HEK293 (cell line): ENCODE measurements around the gene HOXC11.

Source experiments
- CTCF ChIA-PET: fragments of 350-600 bp; formaldehyde crosslinking; extraction: SDS; loops from one replicate; lab custom pipeline; 2021; ENCODE audit warnings: antibody characterized with exemption; lab: Yijun Ruan, JAX
- POLR2A ChIA-PET: fragments of 300-600 bp; formaldehyde crosslinking; extraction: SDS; loops from one replicate; lab custom pipeline; 2020; ENCODE audit warnings: antibody characterized with exemption, inconsistent platforms; lab: Yijun Ruan, JAX
- H3K27ac ChIP-seq: fragments of 200-500 bp; sonication (Bioruptor generic); 2 replicates; pipeline ENCODE4 v1.5.1; 2014; ENCODE audit warnings: low read depth, low read length, control low read depth, inconsistent platforms; ENCODE audit errors: extremely low read depth
- H3K36me3 ChIP-seq, 2 experiments: fragments of 200-500 bp in 1 of 2; sonication (Bioruptor generic) in 1 of 2; 1 replicate in 1 of 2; 2 replicates in 1 of 2; pipeline ENCODE4 v1.5.1; 2014 to 2017; ENCODE audit warnings: inconsistent platforms in 2 of 2, low read length in 2 of 2; ENCODE audit not compliant: control insufficient read depth in 2 of 2, insufficient read depth in 1 of 2
- H3K4me1 ChIP-seq: fragments of 200-500 bp; sonication (Bioruptor generic); 2 replicates; pipeline ENCODE4 v1.5.1; 2014; ENCODE audit warnings: mild to moderate bottlenecking, low read length, inconsistent platforms; ENCODE audit not compliant: control insufficient read depth, insufficient read depth
- H3K4me3 ChIP-seq: 2 replicates; pipeline ENCODE4 v1.5.1; 2011; ENCODE audit warnings: low read depth, mild to moderate bottlenecking, control low read depth, low read length, moderate library complexity
- H3K9me3 ChIP-seq: fragments of 200-500 bp; sonication (Bioruptor generic); 2 replicates; pipeline ENCODE4 v1.5.1; 2014; ENCODE audit warnings: low read depth, low read length, inconsistent platforms; ENCODE audit not compliant: control insufficient read depth, insufficient read depth
- GLIS1 ChIP-seq: fragments of 450-650 bp; formaldehyde crosslinking; IDR thresholded peaks from 2 replicates; pipeline ENCODE4 v1.5.1; 2016; ENCODE audit warnings: missing biosample characterization, missing genetic modification characterization
- HOXA7 ChIP-seq: sonication (generic); formaldehyde crosslinking; IDR thresholded peaks from 2 replicates; pipeline ENCODE4 v1.8.1; 2022; ENCODE audit warnings: missing genetic modification reagents, borderline replicate concordance
- KLF16 ChIP-seq: fragments of 450-650 bp; formaldehyde crosslinking; IDR thresholded peaks from 2 replicates; pipeline ENCODE4 v1.5.1; 2017; ENCODE audit warnings: missing biosample characterization, missing genetic modification characterization
- PRDM4 ChIP-seq: fragments of 450-650 bp; formaldehyde crosslinking; IDR thresholded peaks from 2 replicates; pipeline ENCODE4 v1.5.1; 2017; ENCODE audit warnings: missing biosample characterization, missing genetic modification characterization
- YY1 ChIP-seq: fragments of 450-650 bp; formaldehyde crosslinking; IDR thresholded peaks from 2 replicates; pipeline ENCODE4 v1.5.1; 2018; ENCODE audit warnings: missing biosample characterization, missing genetic modification characterization
- ZBTB20 ChIP-seq: fragments of 450-650 bp; formaldehyde crosslinking; IDR thresholded peaks from 2 replicates; pipeline ENCODE4 v1.5.1; 2016; ENCODE audit warnings: missing biosample characterization, missing genetic modification characterization
- ZBTB6 ChIP-seq: fragments of 450-650 bp; formaldehyde crosslinking; IDR thresholded peaks from 2 replicates; pipeline ENCODE4 v1.5.1; 2017; ENCODE audit warnings: missing biosample characterization, missing genetic modification characterization
- ZNF121 ChIP-seq: fragments of 450-650 bp; formaldehyde crosslinking; IDR thresholded peaks from 2 replicates; pipeline ENCODE4 v1.5.1; 2016; ENCODE audit warnings: missing biosample characterization, missing genetic modification characterization
- ZNF133 ChIP-seq: fragments of 450-650 bp; formaldehyde crosslinking; IDR thresholded peaks from 2 replicates; pipeline ENCODE4 v1.5.1; 2016; ENCODE audit warnings: missing biosample characterization, missing genetic modification characterization
- ZNF16 ChIP-seq: fragments of 450-650 bp; formaldehyde crosslinking; IDR thresholded peaks from 2 replicates; pipeline ENCODE4 v1.5.1; 2016; ENCODE audit warnings: low read depth, missing biosample characterization, missing genetic modification characterization
- ZNF18 ChIP-seq: fragments of 450-650 bp; formaldehyde crosslinking; IDR thresholded peaks from 2 replicates; pipeline ENCODE4 v1.5.1; 2016; ENCODE audit warnings: missing biosample characterization, missing genetic modification characterization
- ZNF211 ChIP-seq: fragments of 450-650 bp; formaldehyde crosslinking; IDR thresholded peaks from 2 replicates; pipeline ENCODE4 v1.5.1; 2016; ENCODE audit warnings: low read depth, missing biosample characterization, missing genetic modification characterization
- ZNF239 ChIP-seq: fragments of 450-650 bp; formaldehyde crosslinking; IDR thresholded peaks from 2 replicates; pipeline ENCODE4 v1.5.1; 2016; ENCODE audit warnings: missing biosample characterization, missing genetic modification characterization
- ZNF24 ChIP-seq: fragments of 450-650 bp; formaldehyde crosslinking; IDR thresholded peaks from 2 replicates; pipeline ENCODE4 v1.5.1; 2016; ENCODE audit warnings: missing biosample characterization, missing genetic modification characterization
- ZNF324 ChIP-seq: fragments of 450-650 bp; formaldehyde crosslinking; IDR thresholded peaks from 2 replicates; pipeline ENCODE4 v1.5.1; 2016; ENCODE audit warnings: missing biosample characterization, missing genetic modification characterization
- ZNF366 ChIP-seq: fragments of 450-650 bp; formaldehyde crosslinking; conservative IDR thresholded peaks from 2 replicates; pipeline ENCODE4 v1.5.1; 2016; ENCODE audit warnings: missing biosample characterization, missing genetic modification characterization
- ZNF37A ChIP-seq: fragments of 450-650 bp; IDR thresholded peaks from 2 replicates; pipeline ENCODE4 v1.5.1; 2018; ENCODE audit warnings: missing biosample characterization, missing genetic modification characterization
- ZNF391 ChIP-seq: fragments of 450-650 bp; formaldehyde crosslinking; IDR thresholded peaks from 2 replicates; pipeline ENCODE4 v1.5.1; 2016; ENCODE audit warnings: low read depth, missing biosample characterization, missing genetic modification characterization, borderline replicate concordance
- ZNF416 ChIP-seq: fragments of 450-650 bp; formaldehyde crosslinking; IDR thresholded peaks from 2 replicates; pipeline ENCODE4 v1.5.1; 2016; ENCODE audit warnings: missing biosample characterization, missing genetic modification characterization
- ZNF518A ChIP-seq: fragments of 450-650 bp; formaldehyde crosslinking; conservative IDR thresholded peaks from 2 replicates; pipeline ENCODE4 v1.5.1; 2016; ENCODE audit warnings: low read depth, missing biosample characterization, missing genetic modification characterization
- ZNF549 ChIP-seq: fragments of 450-650 bp; IDR thresholded peaks from 2 replicates; pipeline ENCODE4 v1.5.1; 2018; ENCODE audit warnings: missing biosample characterization, missing genetic modification characterization, mild to moderate bottlenecking, inconsistent platforms, moderate library complexity
- ZNF596 ChIP-seq: fragments of 450-650 bp; IDR thresholded peaks from 2 replicates; pipeline ENCODE4 v1.5.0; 2018; ENCODE audit warnings: missing biosample characterization, mild to moderate bottlenecking, missing genetic modification characterization, moderate library complexity
- ZNF600 ChIP-seq: fragments of 450-650 bp; formaldehyde crosslinking; IDR thresholded peaks from 2 replicates; pipeline ENCODE4 v1.5.1; 2016; ENCODE audit warnings: missing biosample characterization, missing genetic modification characterization
- ZNF621 ChIP-seq: fragments of 450-650 bp; formaldehyde crosslinking; IDR thresholded peaks from 2 replicates; pipeline ENCODE4 v1.5.1; 2017; ENCODE audit warnings: missing biosample characterization, missing genetic modification characterization
- ZXDB ChIP-seq: fragments of 450-650 bp; formaldehyde crosslinking; IDR thresholded peaks from 2 replicates; pipeline ENCODE4 v1.5.1; 2016; ENCODE audit warnings: missing biosample characterization, missing genetic modification characterization

Gene HOXC11

GRCh38 chr12:53961025-53961761 is 11.7 kb upstream of the HOXC11 start:
- H3K4me3 ChIP-seq, result no peak overlapping the region
- no peak overlapping the region for H3K27ac ChIP-seq
- peaks cover 30% of the 10 kb centered on the region for H3K4me1 ChIP-seq
- ChIA-PET POLR2A (no interaction called here), CTCF (interaction anchor here (0.7 kb wide), 1 partner anchor 9 kb away, joined by 3 read pairs; no protein-coding TSS in a partner anchor)
- H3K36me3 ChIP-seq, result peaks cover 0 to 8% of the 10 kb centered on the region in 2 experiments; a peak in 1 of 3 replicates
- no peak for TF ChIP-seq ZNF596 (tag by site-specific recombination)
- no peak for TF ChIP-seq YY1 (tag by site-specific recombination)
- H3K9me3 ChIP-seq, result no peaks in the 10 kb centered on the region

- Histone ChIP-seq H3K4me3 (no peak overlapping the region), H3K27ac (peak overlapping the region; percentile 96; the same call in 1 of the 2 replicates), H3K36me3 (peaks cover 0 to 8% of the 10 kb centered on the region in 2 experiments; a peak in 1 of 3 replicates), H3K9me3 (no peaks in the 10 kb centered on the region), H3K4me1 (peaks cover 47% of the 10 kb centered on the region)
- ChIA-PET CTCF (interaction anchor here (0.5 to 1.4 kb wide), 2 partner anchors 198 to 216 kb away, joined by 4 read pairs; no protein-coding TSS in a partner anchor), POLR2A (no interaction called here)
- TF ChIP-seq ZNF518A (no peak), ZNF16 (tag by site-specific recombination) (no peak), ZNF211 (tag by site-specific recombination) (no peak), PRDM4 (no peak), ZNF121 (tag by site-specific recombination) (no peak), ZNF549 (no peak), ZNF24 (tag by site-specific recombination) (no peak), ZNF324 (peak; percentile 19; the same call in 1 of the 2 replicates), ZNF366 (no peak), ZNF133 (tag by site-specific recombination) (no peak), ZNF391 (tag by site-specific recombination) (no peak), HOXA7 (CRISPR knock-in tag) (no peak), ZNF416 (tag by site-specific recombination) (no peak), ZNF621 (tag by site-specific recombination) (no peak), ZNF239 (no peak), KLF16 (tag by site-specific recombination) (no peak), ZBTB6 (tag by site-specific recombination) (peak; percentile 52; the same call in 1 of the 2 replicates), ZNF18 (tag by site-specific recombination) (no peak), ZXDB (no peak), GLIS1 (tag by site-specific recombination) (no peak), ZBTB20 (tag by site-specific recombination) (0 out of 2 replicates have a peak, but pooled peaks have one; percentile 11), ZNF600 (tag by site-specific recombination) (peak; percentile 82), ZNF37A (no peak)
Measured at GRCh38 chr12:53963005-53963404, 9.9 kb upstream of the HOXC11 start.
